IMR-90 (cell line): ENCODE results near the gene ZNF625. TPM values are rescaled to one million over a fixed set of nuclear protein-coding genes. Genes with fewer than 3 reads are reported as not detected.

Experiments
- ATAC-seq: fragments of 200-7000 bp; cut with Tn5 transposase; 2 replicates; pipeline ENCODE4 v1.9.1; 2020; ENCODE audit warnings: low read depth, mild to moderate bottlenecking, moderate library complexity
- BruUV-seq: library from RNA; stranded (reverse); fragments of 400-500 nt; replicated peaks from 2 replicates; lab custom pipeline; 2021; lab: Mats Ljungman, UMichigan
- CTCF ChIA-PET: fragments of 300-600 bp; formaldehyde crosslinking; extraction: SDS; loops from one replicate; lab custom pipeline; 2021; ENCODE audit warnings: antibody characterized with exemption; lab: Yijun Ruan, JAX
- POLR2A ChIA-PET: fragments of 300-600 bp; sonication (Branson Sonifier 250); formaldehyde crosslinking; loops from one replicate; lab custom pipeline; 2022; ENCODE audit warnings: antibody characterized with exemption; ENCODE audit not compliant: unreplicated experiment; lab: Charles Lee
- DNase-seq: peaks from one replicate; pipeline ENCODE4 v3.0.0; 2013
- H2AFZ ChIP-seq: replicated peaks from 2 replicates; pipeline ENCODE3; 2013; ENCODE audit warnings: low read length, mild to moderate bottlenecking; ENCODE audit not compliant: poor library complexity
- H2AK5ac ChIP-seq: 2 replicates; pipeline ENCODE4 v1.6.1; 2013; ENCODE audit warnings: low read depth, low read length, inconsistent platforms
- H2AK9ac ChIP-seq: replicated peaks from 2 replicates; pipeline ENCODE3; 2013; ENCODE audit warnings: mild to moderate bottlenecking, low read depth, low read length, moderate library complexity; ENCODE audit not compliant: poor library complexity
- H2BK120ac ChIP-seq: 2 replicates; pipeline ENCODE4 v1.6.1; 2013; ENCODE audit warnings: low read depth, low read length, inconsistent platforms
- H2BK15ac ChIP-seq: 3 replicates; pipeline ENCODE4 v1.6.1; 2013; ENCODE audit warnings: low read depth, low read length, inconsistent platforms
- H2BK20ac ChIP-seq: 2 replicates; pipeline ENCODE4 v1.6.1; 2013; ENCODE audit warnings: low read depth, mild to moderate bottlenecking, inconsistent platforms, low read length, moderate library complexity
- H2BK5ac ChIP-seq: 2 replicates; pipeline ENCODE4 v1.6.1; 2013; ENCODE audit warnings: mild to moderate bottlenecking, low read depth, low read length, inconsistent platforms; ENCODE audit not compliant: poor library complexity, severe bottlenecking
- H3K14ac ChIP-seq: replicated peaks from 2 replicates; pipeline ENCODE4 v1.6.1; 2013; ENCODE audit warnings: low read depth, low read length, inconsistent platforms
- H3K18ac ChIP-seq: 2 replicates; pipeline ENCODE4 v1.6.1; 2013; ENCODE audit warnings: low read depth, low read length, control low read depth
- H3K23ac ChIP-seq: 2 replicates; pipeline ENCODE4 v1.6.1; 2013; ENCODE audit warnings: low read depth, low read length, inconsistent platforms
- H3K27ac ChIP-seq: 2 replicates; pipeline ENCODE4 v1.5.1; 2013; ENCODE audit warnings: mild to moderate bottlenecking, control low read depth, low read length; ENCODE audit not compliant: insufficient read depth
- H3K27me3 ChIP-seq: 2 replicates; pipeline ENCODE4 v1.6.1; 2013; ENCODE audit warnings: low read length; ENCODE audit not compliant: control insufficient read depth, insufficient read depth
- H3K36me3 ChIP-seq: 2 replicates; pipeline ENCODE4 v1.6.1; 2013; ENCODE audit warnings: low read length, mixed read lengths; ENCODE audit not compliant: control insufficient read depth, insufficient read depth
- H3K4ac ChIP-seq: 2 replicates; pipeline ENCODE4 v1.6.1; 2013; ENCODE audit warnings: low read depth, low read length, inconsistent platforms
- H3K4me1 ChIP-seq: 2 replicates; pipeline ENCODE4 v1.6.1; 2013; ENCODE audit warnings: low read length, mixed read lengths; ENCODE audit not compliant: control insufficient read depth, insufficient read depth
- H3K4me2 ChIP-seq: 2 replicates; pipeline ENCODE4 v1.6.1; 2013; ENCODE audit warnings: low read depth, mild to moderate bottlenecking, control low read depth, low read length, moderate library complexity
- H3K4me3 ChIP-seq: 2 replicates; pipeline ENCODE4 v1.5.1; 2013; ENCODE audit warnings: low read depth, mild to moderate bottlenecking, control low read depth, low read length, moderate library complexity; ENCODE audit not compliant: insufficient read depth
- H3K56ac ChIP-seq: 2 replicates; pipeline ENCODE4 v1.6.1; 2013; ENCODE audit warnings: low read length, inconsistent platforms; ENCODE audit not compliant: insufficient read depth; ENCODE audit errors: extremely low read depth
- H3K79me1 ChIP-seq, 2 experiments: 2 replicates each; pipeline ENCODE4 v1.6.1; 2013; ENCODE audit warnings: low read length in 2 of 2, inconsistent platforms in 1 of 2, low read depth in 1 of 2
- H3K9ac ChIP-seq: 2 replicates; pipeline ENCODE4 v1.6.1; 2013; ENCODE audit warnings: low read depth, low read length, control low read depth
- H3K9me1 ChIP-seq: 2 replicates; pipeline ENCODE4 v1.6.1; 2013; ENCODE audit warnings: low read length, inconsistent platforms; ENCODE audit not compliant: insufficient read depth
- H3K9me3 ChIP-seq: 2 replicates; pipeline ENCODE4 v1.6.1; 2013; ENCODE audit warnings: low read length; ENCODE audit not compliant: control insufficient read depth, insufficient read depth
- H4K20me1 ChIP-seq: 2 replicates; pipeline ENCODE4 v1.6.1; 2013; ENCODE audit warnings: low read length, inconsistent platforms; ENCODE audit not compliant: insufficient read depth
- H4K5ac ChIP-seq: 2 replicates; pipeline ENCODE4 v1.6.1; 2013; ENCODE audit warnings: mild to moderate bottlenecking, low read depth, low read length, control low read depth
- H4K8ac ChIP-seq, 2 experiments: 2 replicates each; pipeline ENCODE4 v1.6.1; 2013; ENCODE audit warnings: low read depth in 2 of 2, low read length in 2 of 2, control low read depth in 1 of 2, inconsistent platforms in 1 of 2
- H4K91ac ChIP-seq: 2 replicates; pipeline ENCODE4 v1.6.1; 2013; ENCODE audit warnings: low read depth, low read length, inconsistent platforms; ENCODE audit not compliant: insufficient read depth
- BHLHE40 ChIP-seq: fragments of 150-350 bp; IDR thresholded peaks from 2 replicates; pipeline ENCODE4 v1.6.1; 2016; ENCODE audit warnings: mild to moderate bottlenecking, low read depth, low read length
- CEBPB ChIP-seq: IDR thresholded peaks from 2 replicates; pipeline ENCODE4 v1.6.1; 2012; ENCODE audit warnings: low read depth, low read length, improper control_type of control experiment
- CHD1 ChIP-seq: IDR thresholded peaks from 2 replicates; pipeline ENCODE4 v1.6.1; 2012; ENCODE audit warnings: low read depth, low read length, improper control_type of control experiment
- CTCF ChIP-seq: conservative IDR thresholded peaks from 2 replicates; pipeline ENCODE4 v1.5.1; 2012; ENCODE audit warnings: mild to moderate bottlenecking, low read depth, low read length, improper control_type of control experiment
- FOS ChIP-seq: fragments of 150-350 bp; IDR thresholded peaks from 2 replicates; pipeline ENCODE4 v1.6.1; 2016; ENCODE audit warnings: low read depth, low read length
- MAFK ChIP-seq: IDR thresholded peaks from 2 replicates; pipeline ENCODE4 v1.6.1; 2012; ENCODE audit warnings: low read depth, low read length, improper control_type of control experiment
- MAZ ChIP-seq: IDR thresholded peaks from 2 replicates; pipeline ENCODE4 v1.6.1; 2012; ENCODE audit warnings: low read depth, mild to moderate bottlenecking, low read length, improper control_type of control experiment, moderate library complexity, borderline replicate concordance
- MXI1 ChIP-seq: IDR thresholded peaks from 2 replicates; pipeline ENCODE4 v1.6.1; 2012; ENCODE audit warnings: low read depth, mild to moderate bottlenecking, low read length, moderate library complexity, borderline replicate concordance
- NFE2L2 ChIP-seq: fragments of 150-350 bp; IDR thresholded peaks from 2 replicates; pipeline ENCODE4 v1.6.1; 2016; ENCODE audit warnings: low read depth, mild to moderate bottlenecking, low read length
- POLR2A ChIP-seq: IDR thresholded peaks from 2 replicates; pipeline ENCODE4 v1.6.1; 2012; ENCODE audit warnings: mild to moderate bottlenecking, low read depth, low read length
- RAD21 ChIP-seq: IDR thresholded peaks from 2 replicates; pipeline ENCODE4 v1.6.1; 2012; ENCODE audit warnings: low read length, improper control_type of control experiment
- RCOR1 ChIP-seq: IDR thresholded peaks from 2 replicates; pipeline ENCODE4 v1.6.1; 2012; ENCODE audit warnings: mild to moderate bottlenecking, low read length, improper control_type of control experiment; ENCODE audit not compliant: insufficient replicate concordance
- RFX5 ChIP-seq: IDR thresholded peaks from 2 replicates; pipeline ENCODE4 v1.8.0; 2012; ENCODE audit warnings: low read depth, mild to moderate bottlenecking, low read length, moderate library complexity
- SMC3 ChIP-seq: fragments of 150-350 bp; IDR thresholded peaks from 2 replicates; pipeline ENCODE4 v1.6.1; 2016; ENCODE audit warnings: low read depth, mild to moderate bottlenecking, antibody characterized with exemption, low read length, moderate library complexity
- USF2 ChIP-seq: fragments of 150-350 bp; IDR thresholded peaks from 2 replicates; pipeline ENCODE4 v1.6.1; 2017; ENCODE audit warnings: mild to moderate bottlenecking, antibody characterized with exemption, low read length, low read depth
- WGBS, 2 experiments: methylation state at CpG; one replicate each; pipeline versions ENCODE4 v1.1.5 to v1.1.7; 2013; ENCODE audit warnings: missing lambda C conversion rate in 2 of 2; ENCODE audit not compliant: insufficient read length in 1 of 2; ENCODE audit errors: extremely low coverage in 2 of 2; 5-methylcytosine and 5-hydroxymethylcytosine counted together
- dilution Hi-C: fragments of 300-500 bp; cut with HindIII; formaldehyde crosslinking; loops from one replicate; pipeline ENCODE4 v1.14.3; 2018; ENCODE audit warnings: low sequenced_read_pairs; ENCODE audit not compliant: unreplicated experiment
- in situ Hi-C: fragments of 300-500 bp; cut with MboI; formaldehyde crosslinking; loops from 3 replicates; pipeline ENCODE4 v1.14.3; 2019; ENCODE audit warnings: low sequenced_read_pairs, inconsistent platforms, mixed read lengths
- intact Hi-C: fragments of 100-400 bp; cut with micrococcal nuclease; formaldehyde crosslinking; loops from 2 replicates; pipeline ENCODE4 v1.10.0; 2022
- polyA plus RNA-seq, 3 experiments: library from polyadenylated mRNA; depleted of rRNA; stranded (reverse); fragments of >200 nt; gene quantifications; 2 replicates each; pipeline ENCODE4 v1.2.3, GENCODE V29; 2012; ENCODE audit warnings: low replicate concordance in 1 of 3
- total RNA-seq: library from RNA; depleted of rRNA; stranded (reverse); fragments of >200 nt; gene quantifications from 2 replicates; pipeline ENCODE4 v1.2.3, GENCODE V29; 2012
- TF ChIP-seq, protein P1 (sequence below): fragments of 150-350 bp; IDR thresholded peaks from 2 replicates; pipeline ENCODE4 v1.6.1; 2016; ENCODE audit warnings: low read depth, mild to moderate bottlenecking, low read length, moderate library complexity, borderline replicate concordance

The ZNF625 gene
- total and polyA plus RNA-seq, 2 of the 4 experiments (the other 2 are of a cell fraction), result 2.5 to 16.7 TPM

DNA sequence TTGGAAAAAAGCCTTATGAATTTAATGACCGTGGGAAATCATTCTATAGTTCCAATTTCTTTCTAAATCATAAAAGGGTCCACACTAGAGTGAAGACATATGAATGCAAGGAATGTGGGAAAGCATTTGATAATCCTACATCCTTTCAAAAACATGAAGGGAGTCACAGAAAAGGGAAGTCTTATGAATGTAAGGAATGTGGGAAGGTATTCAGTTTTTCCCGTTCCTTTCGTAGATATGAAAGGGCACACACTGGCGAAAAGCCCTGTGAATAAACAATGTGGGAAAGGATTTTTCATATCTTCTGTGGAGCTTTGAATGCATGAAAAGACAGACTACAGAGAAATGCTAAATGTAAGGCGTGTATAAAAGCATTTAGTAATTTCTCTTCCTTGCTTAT, 43.4 kb downstream of the ZNF625 start:
- Histone ChIP-seq H3K4ac (no peak overlapping the region), H2BK20ac (no peak overlapping the region), H4K20me1 (no peaks in the 10 kb centered on the region), H3K79me1 (peaks cover 0 to 8% of the 10 kb centered on the region in 2 experiments; a peak in 1 of 4 replicates), H3K4me1 (no peaks in the 10 kb centered on the region), H3K4me2 (no peak overlapping the region), H3K9ac (no peak overlapping the region), H2AK9ac (no peak overlapping the region), H3K27me3 (no peaks in the 10 kb centered on the region), H3K18ac (no peak overlapping the region), H3K9me1 (no peaks in the 10 kb centered on the region), H2BK15ac (no peak overlapping the region), H3K56ac (no peak overlapping the region), H2AK5ac (no peak overlapping the region), H4K91ac (no peak overlapping the region), H3K14ac (no peak overlapping the region), H2BK120ac (no peak overlapping the region), H4K8ac (no peak overlapping the region), H2AFZ (no peak overlapping the region), H3K4me3 (no peak overlapping the region), H3K9me3 (peaks cover 39% of the 10 kb centered on the region), H2BK5ac (no peak overlapping the region), H3K27ac (no peak overlapping the region), H3K36me3 (peaks cover 20% of the 10 kb centered on the region), H3K23ac (no peak overlapping the region), H4K5ac (no peak overlapping the region)
- TF ChIP-seq SMC3 (no peak), POLR2A (no peak), MAFK (no peak), MXI1 (no peak), CHD1 (no peak), NFE2L2 (no peak), MAZ (no peak), FOS (no peak), BHLHE40 (no peak), RCOR1 (no peak), CTCF (no peak), RFX5 (no peak), USF2 (no peak), CEBPB (no peak), RAD21 (no peak)
- TF ChIP-seq, protein P1, sequence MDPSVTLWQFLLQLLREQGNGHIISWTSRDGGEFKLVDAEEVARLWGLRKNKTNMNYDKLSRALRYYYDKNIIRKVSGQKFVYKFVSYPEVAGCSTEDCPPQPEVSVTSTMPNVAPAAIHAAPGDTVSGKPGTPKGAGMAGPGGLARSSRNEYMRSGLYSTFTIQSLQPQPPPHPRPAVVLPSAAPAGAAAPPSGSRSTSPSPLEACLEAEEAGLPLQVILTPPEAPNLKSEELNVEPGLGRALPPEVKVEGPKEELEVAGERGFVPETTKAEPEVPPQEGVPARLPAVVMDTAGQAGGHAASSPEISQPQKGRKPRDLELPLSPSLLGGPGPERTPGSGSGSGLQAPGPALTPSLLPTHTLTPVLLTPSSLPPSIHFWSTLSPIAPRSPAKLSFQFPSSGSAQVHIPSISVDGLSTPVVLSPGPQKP, result no peak
- ChIA-PET CTCF (no interaction called here), POLR2A (no interaction called here)
- intact Hi-C loops (no loop called here), dilution Hi-C loops (no loop called here), in situ Hi-C loops (no loop called here)
- no peak for ATAC-seq
- no peak for DNase-seq
- TSS peak; percentile 19 for BruUV-seq
- 94% methylated on average over 3 of the region's 5 CpGs; no CpG with 5 or more reads in 1 of the 2 experiments for WGBS, 2 experiments
